ENCODE results near the gene AMT. TPM values are rescaled to one million over a fixed set of nuclear protein-coding genes. Genes with fewer than 3 reads are reported as not detected.

The AMT gene
- total RNA-seq, 1 donor, result 1.1 TPM

DNA sequence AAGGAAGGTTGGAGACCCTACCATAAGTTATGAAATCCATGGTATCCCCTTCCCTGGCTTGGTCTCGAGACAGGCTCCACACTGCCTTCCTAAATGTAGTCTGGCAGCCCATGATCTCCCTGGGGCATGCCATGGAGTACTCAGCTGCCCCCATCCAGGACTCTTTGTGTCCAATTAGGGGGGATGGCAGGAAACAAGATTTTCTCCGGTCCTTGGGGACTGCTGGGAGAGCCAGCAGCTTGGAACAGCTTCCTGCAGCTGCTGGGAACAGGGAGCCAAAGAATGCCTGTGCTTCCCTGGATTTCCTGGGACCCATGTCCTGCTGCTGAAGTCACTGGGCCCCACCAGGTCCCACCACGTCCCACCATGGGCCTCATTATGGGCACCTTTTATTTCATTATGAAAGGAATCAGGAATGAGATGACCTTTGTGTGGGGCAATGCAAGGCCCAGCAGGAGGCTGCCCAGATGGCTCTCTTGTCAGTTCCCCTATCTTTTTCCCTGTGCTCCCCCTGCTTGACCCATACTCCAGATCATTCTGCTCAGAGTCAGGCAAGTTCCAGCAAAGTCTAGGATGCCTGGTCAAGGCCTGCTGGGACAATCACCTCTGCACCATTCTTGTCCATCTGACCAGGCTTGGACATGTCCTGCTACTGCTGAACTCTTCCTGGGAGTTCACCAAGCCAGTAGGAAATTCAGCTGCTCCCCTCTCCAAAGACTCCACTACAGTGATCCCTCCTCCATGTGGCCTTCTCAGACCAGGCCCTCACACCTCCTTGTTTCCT lies 32.8 kb upstream of the AMT start:
- Histone ChIP-seq H3K4me3 (ENCODE audit: insufficient read depth, low read length) (no peak overlapping the region), H3K27me3 (ENCODE audit: insufficient read depth, low read length) (no peaks in the 10 kb centered on the region), H3K9me3 (ENCODE audit: low read depth, low read length) (no peaks in the 10 kb centered on the region), H3K4me1 (ENCODE audit: insufficient read depth, low read length) (peaks cover 12% of the 10 kb centered on the region), H3K4me2 (ENCODE audit: insufficient read depth, low read length) (no peak overlapping the region), H3K79me2 (ENCODE audit: insufficient read depth, low read length) (no peaks in the 10 kb centered on the region), H4K20me1 (ENCODE audit: insufficient read depth, low read length) (no peaks in the 10 kb centered on the region), H3K27ac (ENCODE audit: low read depth, low read length) (no peak overlapping the region), H2AFZ (ENCODE audit: low read length) (peak overlapping the region; percentile 64), H3K36me3 (ENCODE audit: insufficient read depth, low read length) (no peaks in the 10 kb centered on the region)
- TF ChIP-seq, protein P1, sequence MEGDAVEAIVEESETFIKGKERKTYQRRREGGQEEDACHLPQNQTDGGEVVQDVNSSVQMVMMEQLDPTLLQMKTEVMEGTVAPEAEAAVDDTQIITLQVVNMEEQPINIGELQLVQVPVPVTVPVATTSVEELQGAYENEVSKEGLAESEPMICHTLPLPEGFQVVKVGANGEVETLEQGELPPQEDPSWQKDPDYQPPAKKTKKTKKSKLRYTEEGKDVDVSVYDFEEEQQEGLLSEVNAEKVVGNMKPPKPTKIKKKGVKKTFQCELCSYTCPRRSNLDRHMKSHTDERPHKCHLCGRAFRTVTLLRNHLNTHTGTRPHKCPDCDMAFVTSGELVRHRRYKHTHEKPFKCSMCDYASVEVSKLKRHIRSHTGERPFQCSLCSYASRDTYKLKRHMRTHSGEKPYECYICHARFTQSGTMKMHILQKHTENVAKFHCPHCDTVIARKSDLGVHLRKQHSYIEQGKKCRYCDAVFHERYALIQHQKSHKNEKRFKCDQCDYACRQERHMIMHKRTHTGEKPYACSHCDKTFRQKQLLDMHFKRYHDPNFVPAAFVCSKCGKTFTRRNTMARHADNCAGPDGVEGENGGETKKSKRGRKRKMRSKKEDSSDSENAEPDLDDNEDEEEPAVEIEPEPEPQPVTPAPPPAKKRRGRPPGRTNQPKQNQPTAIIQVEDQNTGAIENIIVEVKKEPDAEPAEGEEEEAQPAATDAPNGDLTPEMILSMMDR (IDR thresholded peaks at IDR 0.05; ENCODE audit: extremely low read depth, low read depth, low read length), result no peak
- DNase-seq (ENCODE audit: insufficient read length, low spot score, missing footprints), result peak; percentile 61

DNA sequence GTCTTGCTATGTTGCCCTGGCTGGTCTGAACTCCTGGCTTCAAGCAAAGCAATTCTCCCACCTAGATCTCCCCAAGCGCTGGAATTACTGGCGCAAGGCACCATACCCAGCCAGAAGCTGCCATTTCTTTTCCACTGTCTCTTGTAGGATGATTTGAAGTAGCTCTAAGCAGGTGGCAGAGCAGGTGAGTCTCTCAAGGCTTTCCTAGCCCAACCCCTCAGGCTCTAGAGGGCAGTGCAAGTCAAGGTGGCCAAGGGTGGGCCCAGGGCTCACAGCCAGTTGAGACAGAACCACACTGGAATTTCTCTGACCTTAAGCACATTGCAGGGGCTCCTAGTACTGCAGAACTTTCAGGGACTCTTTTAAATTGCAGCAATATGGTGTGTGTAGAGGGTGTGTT lies 32.2 kb upstream of the AMT start:
- peak; percentile 70 for DNase-seq (ENCODE audit: insufficient read length, low spot score, missing footprints)
- TF ChIP-seq, protein P1 (IDR thresholded peaks at IDR 0.05; ENCODE audit: extremely low read depth, low read depth, low read length), result peak; percentile 9
- no peaks in the 10 kb centered on the region for H3K79me2 ChIP-seq (ENCODE audit: insufficient read depth, low read length)
- no peak overlapping the region for H3K4me3 ChIP-seq (ENCODE audit: insufficient read depth, low read length)
- H3K4me1 ChIP-seq (ENCODE audit: insufficient read depth, low read length), result peaks cover 12% of the 10 kb centered on the region
- H3K4me2 ChIP-seq (ENCODE audit: insufficient read depth, low read length), result no peak overlapping the region
- H3K9me3 ChIP-seq (ENCODE audit: low read depth, low read length), result no peaks in the 10 kb centered on the region
- no peak overlapping the region for H3K27ac ChIP-seq (ENCODE audit: low read depth, low read length)
- H4K20me1 ChIP-seq (ENCODE audit: insufficient read depth, low read length), result no peaks in the 10 kb centered on the region
- no peaks in the 10 kb centered on the region for H3K36me3 ChIP-seq (ENCODE audit: insufficient read depth, low read length)
- H3K27me3 ChIP-seq (ENCODE audit: insufficient read depth, low read length), result no peaks in the 10 kb centered on the region
- H2AFZ ChIP-seq (ENCODE audit: low read length), result no peak overlapping the region

DNA sequence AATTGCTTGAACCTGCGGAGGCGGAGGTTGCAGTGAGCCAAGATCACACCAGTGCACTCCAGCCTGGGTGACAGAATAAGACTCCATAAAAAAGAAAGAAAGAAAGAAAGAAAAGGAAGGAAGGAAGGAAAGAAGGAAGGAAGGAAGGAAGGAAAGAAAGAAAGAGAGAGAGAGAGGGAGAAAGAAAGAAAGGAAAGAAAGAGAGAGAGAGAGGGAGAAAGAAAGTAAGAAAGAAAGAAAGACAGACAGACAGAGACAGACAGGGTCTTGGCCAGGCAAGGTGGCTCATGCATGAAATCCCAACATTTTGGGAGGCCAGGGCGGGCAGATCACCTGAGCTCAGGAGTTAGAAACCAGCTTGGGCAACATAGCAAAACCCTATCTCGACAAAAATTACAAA lies 31.3 kb upstream of the AMT start:
- H3K36me3 ChIP-seq (ENCODE audit: insufficient read depth, low read length), result no peaks in the 10 kb centered on the region
- no peak overlapping the region for H3K4me2 ChIP-seq (ENCODE audit: insufficient read depth, low read length)
- no peak overlapping the region for H3K27ac ChIP-seq (ENCODE audit: low read depth, low read length)
- no peaks in the 10 kb centered on the region for H4K20me1 ChIP-seq (ENCODE audit: insufficient read depth, low read length)
- H3K4me1 ChIP-seq (ENCODE audit: insufficient read depth, low read length), result peaks cover 12% of the 10 kb centered on the region
- H2AFZ ChIP-seq (ENCODE audit: low read length), result no peak overlapping the region
- H3K9me3 ChIP-seq (ENCODE audit: low read depth, low read length), result no peaks in the 10 kb centered on the region
- TF ChIP-seq, protein P1 (IDR thresholded peaks at IDR 0.05; ENCODE audit: extremely low read depth, low read depth, low read length), result no peak
- no peaks in the 10 kb centered on the region for H3K79me2 ChIP-seq (ENCODE audit: insufficient read depth, low read length)
- no peak overlapping the region for H3K4me3 ChIP-seq (ENCODE audit: insufficient read depth, low read length)
- H3K27me3 ChIP-seq (ENCODE audit: insufficient read depth, low read length), result no peaks in the 10 kb centered on the region
- no peak for DNase-seq (ENCODE audit: insufficient read length, low spot score, missing footprints)

DNA sequence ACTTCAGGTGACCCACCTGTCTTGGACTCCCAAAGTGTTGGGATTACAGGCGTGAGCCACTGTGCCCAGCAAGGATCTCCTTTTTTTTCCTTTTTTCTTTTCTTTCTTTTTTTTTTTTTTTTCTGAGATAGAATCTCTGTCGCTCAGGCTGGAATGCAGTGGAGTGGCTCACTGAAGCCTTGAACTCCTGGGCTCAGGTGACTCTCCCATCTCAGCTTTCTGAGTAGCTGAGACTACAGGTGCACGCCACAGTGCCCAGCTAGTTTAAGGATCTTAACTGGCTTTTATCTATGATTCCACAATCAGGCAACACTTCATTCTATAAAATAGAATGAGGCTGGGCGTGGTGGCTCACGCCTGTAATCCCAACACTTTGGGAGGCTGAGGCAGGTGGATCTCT lies 23.1 kb upstream of the AMT start:
- H3K4me2 ChIP-seq (ENCODE audit: insufficient read depth, low read length), result no peak overlapping the region

More for the DNA sequence above, 23.1 kb upstream of the AMT start:
- no peak for DNase-seq (ENCODE audit: insufficient read length, low spot score, missing footprints)
- no peaks in the 10 kb centered on the region for H3K9me3 ChIP-seq (ENCODE audit: low read depth, low read length)
- no peaks in the 10 kb centered on the region for H3K79me2 ChIP-seq (ENCODE audit: insufficient read depth, low read length)
- TF ChIP-seq, protein P1 (IDR thresholded peaks at IDR 0.05; ENCODE audit: extremely low read depth, low read depth, low read length), result no peak
- no peak overlapping the region for H3K4me3 ChIP-seq (ENCODE audit: insufficient read depth, low read length)
- H4K20me1 ChIP-seq (ENCODE audit: insufficient read depth, low read length), result no peaks in the 10 kb centered on the region
- no peak overlapping the region for H3K27ac ChIP-seq (ENCODE audit: low read depth, low read length)
- peaks cover 10% of the 10 kb centered on the region for H3K4me1 ChIP-seq (ENCODE audit: insufficient read depth, low read length)
- H3K27me3 ChIP-seq (ENCODE audit: insufficient read depth, low read length), result no peaks in the 10 kb centered on the region
- no peaks in the 10 kb centered on the region for H3K36me3 ChIP-seq (ENCODE audit: insufficient read depth, low read length)
- H2AFZ ChIP-seq (ENCODE audit: low read length), result no peak overlapping the region

Measured in osteoblast (primary cell).